PC-9 (cell line): ENCODE results near the gene MUSK. TPM values are rescaled to one million over a fixed set of nuclear protein-coding genes. Genes with fewer than 3 reads are reported as not detected.

ENCODE experiments used
- BruUV-seq: library from RNA; stranded (reverse); fragments of 400-500 nt; replicated peaks from 2 replicates; lab custom pipeline; 2021; lab: Mats Ljungman, UMichigan
- CTCF ChIA-PET: fragments of 300-600 bp; sonication (Branson Sonifier 250); formaldehyde crosslinking; loops from one replicate; lab custom pipeline; 2022; ENCODE audit warnings: antibody characterized with exemption; lab: Charles Lee
- POLR2A ChIA-PET: fragments of 300-600 bp; sonication (Branson Sonifier 250); formaldehyde crosslinking; loops from one replicate; lab custom pipeline; 2022; ENCODE audit warnings: antibody characterized with exemption; ENCODE audit not compliant: unreplicated experiment; lab: Charles Lee
- DNase-seq, 2 experiments: peaks; one replicate each; pipeline versions ENCODE4 v3.0.0 to v3.0.0-alpha.2; 2015 to 2022; ENCODE audit warnings: mixed read lengths in 1 of 2
- H2AFZ ChIP-seq: fragments of 200-600 bp; sonication (generic); 2 replicates; pipeline ENCODE4 v1.8.1; 2017; ENCODE audit warnings: antibody characterized with exemption
- H3F3A ChIP-seq: fragments of 200-600 bp; sonication (generic); 2 replicates; pipeline ENCODE4 v1.8.1; 2017; ENCODE audit warnings: antibody characterized with exemption, mild to moderate bottlenecking, low read depth; ENCODE audit not compliant: insufficient read depth
- H3K27ac ChIP-seq: fragments of 200-600 bp; sonication (generic); 2 replicates; pipeline ENCODE4 v1.6.1; 2016; ENCODE audit warnings: mixed run types
- H3K27me3 ChIP-seq: fragments of 200-600 bp; sonication (generic); 2 replicates; pipeline ENCODE4 v1.6.1; 2016; ENCODE audit warnings: low read depth, mixed run types; ENCODE audit not compliant: insufficient read depth
- H3K36me3 ChIP-seq: fragments of 200-600 bp; sonication (generic); 2 replicates; pipeline ENCODE4 v1.6.1; 2016; ENCODE audit warnings: low read depth, mixed run types
- H3K4me1 ChIP-seq: fragments of 200-600 bp; sonication (generic); replicated peaks from 2 replicates; pipeline ENCODE4 v1.6.1; 2016; ENCODE audit warnings: mixed run types; ENCODE audit not compliant: insufficient read depth
- H3K4me2 ChIP-seq: fragments of 200-600 bp; sonication (generic); 2 replicates; pipeline ENCODE4 v1.6.1; 2017; ENCODE audit warnings: mixed run types
- H3K4me3 ChIP-seq: fragments of 200-600 bp; sonication (generic); 2 replicates; pipeline ENCODE4 v1.6.1; 2016; ENCODE audit warnings: mixed run types
- H3K79me2 ChIP-seq: fragments of 200-600 bp; sonication (generic); 2 replicates; pipeline ENCODE4 v1.6.1; 2017; ENCODE audit warnings: low read depth, mixed run types
- H3K9me2 ChIP-seq: fragments of 200-600 bp; sonication (generic); 2 replicates; pipeline ENCODE4 v1.8.1; 2017; ENCODE audit warnings: mild to moderate bottlenecking; ENCODE audit not compliant: insufficient read depth
- H3K9me3 ChIP-seq: fragments of 200-600 bp; sonication (generic); 2 replicates; pipeline ENCODE4 v1.8.1; 2016; ENCODE audit warnings: low read depth; ENCODE audit not compliant: insufficient read depth
- H4K20me1 ChIP-seq: fragments of 200-600 bp; sonication (generic); 2 replicates; pipeline ENCODE4 v1.8.1; 2017; ENCODE audit not compliant: insufficient read depth
- CTCF ChIP-seq: fragments of 200-600 bp; sonication (generic); conservative IDR thresholded peaks from 2 replicates; pipeline ENCODE4 v1.6.1; 2017; ENCODE audit warnings: mixed run types, antibody characterized with exemption, mild to moderate bottlenecking, moderate library complexity
- EZH2 ChIP-seq: fragments of 200-600 bp; sonication (generic); IDR thresholded peaks from 2 replicates; pipeline ENCODE4 v1.8.0; 2017; ENCODE audit warnings: antibody characterized with exemption, low read depth
- intact Hi-C: fragments of 100-400 bp; cut with micrococcal nuclease; formaldehyde crosslinking; loops from one replicate; pipeline ENCODE4 v1.10.0; 2022; ENCODE audit not compliant: unreplicated experiment
- total RNA-seq: library from RNA; stranded (reverse); gene quantifications from 2 replicates; pipeline ENCODE4 v1.2.3, GENCODE V29; 2021

Gene MUSK
- total RNA-seq, 1 experiment from 2014 or later = not detected

- no TSS peak for BruUV-seq
- ChIA-PET POLR2A (no interaction called here), CTCF (no interaction called here)
- Histone ChIP-seq H3K27ac (no peak overlapping the region), H3F3A (no peaks in the 10 kb centered on the region), H4K20me1 (no peaks in the 10 kb centered on the region), H3K79me2 (no peaks in the 10 kb centered on the region), H3K4me1 (peaks cover 12% of the 10 kb centered on the region), H3K27me3 (no peaks in the 10 kb centered on the region), H3K9me3 (no peaks in the 10 kb centered on the region), H3K36me3 (no peaks in the 10 kb centered on the region), H3K9me2 (no peaks in the 10 kb centered on the region), H3K4me3 (no peak overlapping the region), H3K4me2 (no peak overlapping the region), H2AFZ (no peak overlapping the region)
- intact Hi-C loops = no loop called here
- no peak for DNase-seq
- TF ChIP-seq CTCF (no peak), EZH2 (no peak)
These were observed 41.8 kb downstream of the MUSK start for GRCh38 chr9:110710420-110710819.

DNA sequence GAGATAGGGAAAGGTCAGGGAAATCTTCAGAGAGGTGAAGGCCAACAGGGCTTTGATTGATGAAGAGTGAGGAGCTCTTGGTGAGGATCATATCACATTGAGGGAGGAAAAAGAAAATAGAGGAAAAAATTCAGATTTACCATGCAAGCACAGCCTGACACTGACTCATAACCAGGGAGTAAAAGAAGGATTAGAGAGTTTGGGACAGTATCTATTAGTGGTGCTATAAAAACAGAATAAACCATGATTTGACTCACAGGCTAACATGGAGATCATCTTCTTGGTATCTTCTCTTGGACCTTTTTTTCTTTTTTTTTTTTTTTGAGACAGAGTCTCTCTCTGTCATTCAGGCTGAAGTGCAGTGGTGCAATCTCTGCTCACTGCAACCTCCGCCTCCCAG lies 44.4 kb downstream of the MUSK start:
- H3K4me2 ChIP-seq = no peak overlapping the region
- H3K27ac ChIP-seq = no peak overlapping the region
- ChIA-PET POLR2A (no interaction called here), CTCF (interaction anchor here (0.7 kb wide), 1 partner anchor 24 kb away, joined by 3 read pairs; no protein-coding TSS in a partner anchor)
- no peak overlapping the region for H2AFZ ChIP-seq
- DNase-seq = no peak
- no peaks in the 10 kb centered on the region for H3F3A ChIP-seq
- TF ChIP-seq CTCF (no peak), EZH2 (no peak)
- H3K79me2 ChIP-seq = no peaks in the 10 kb centered on the region
- no peaks in the 10 kb centered on the region for H3K9me2 ChIP-seq
- no peaks in the 10 kb centered on the region for H3K9me3 ChIP-seq
- intact Hi-C loops = no loop called here
- no TSS peak for BruUV-seq
- H4K20me1 ChIP-seq = no peaks in the 10 kb centered on the region
- no peak overlapping the region for H3K4me3 ChIP-seq
- peaks cover 12% of the 10 kb centered on the region for H3K4me1 ChIP-seq
- H3K36me3 ChIP-seq = no peaks in the 10 kb centered on the region
- H3K27me3 ChIP-seq = no peaks in the 10 kb centered on the region

- intact Hi-C loops = no loop called here
- Histone ChIP-seq H3K4me3 (no peak overlapping the region), H2AFZ (peak overlapping the region; percentile 35; the same call in 1 of the 2 replicates), H4K20me1 (no peaks in the 10 kb centered on the region), H3K27me3 (no peaks in the 10 kb centered on the region), H3K9me2 (no peaks in the 10 kb centered on the region), H3F3A (no peaks in the 10 kb centered on the region), H3K4me1 (peaks cover 12% of the 10 kb centered on the region), H3K9me3 (no peaks in the 10 kb centered on the region), H3K27ac (no peak overlapping the region), H3K4me2 (peak overlapping the region; percentile 21; the same call in 1 of the 2 replicates), H3K79me2 (no peaks in the 10 kb centered on the region), H3K36me3 (no peaks in the 10 kb centered on the region)
- CTCF ChIA-PET = no interaction called here
- POLR2A ChIA-PET = no interaction called here
- no TSS peak for BruUV-seq
- TF ChIP-seq CTCF = no peak
- TF ChIP-seq EZH2 = no peak
- no peak for DNase-seq
These were observed 45.7 kb downstream of the MUSK start for GRCh38 chr9:110714314-110714713.
